ACC112 (cell line): ENCODE measurements around the gene ZNF234.
"Not testable (repeated sequence)": the region's sequence is repeated elsewhere in the genome, so short reads cannot be mapped to it uniquely, and the experiment has no call there.

ENCODE experiments used
- H2AFZ ChIP-seq: fragments of 200-600 bp; sonication (generic); one replicate; pipeline ENCODE4 v1.6.0; 2017; ENCODE audit warnings: antibody characterized with exemption, low read length; ENCODE audit not compliant: unreplicated experiment
- H3K27ac ChIP-seq: fragments of 200-600 bp; sonication (generic); 2 replicates; pipeline ENCODE4 v1.5.1; 2014; ENCODE audit warnings: low read depth, mild to moderate bottlenecking, antibody characterized with exemption, low read length, moderate library complexity
- H3K27me3 ChIP-seq: fragments of 200-600 bp; sonication (generic); 2 replicates; pipeline ENCODE4 v1.6.1; 2014; ENCODE audit warnings: mild to moderate bottlenecking, antibody characterized with exemption, low read length, moderate library complexity, mixed read lengths; ENCODE audit not compliant: insufficient read depth
- H3K36me3 ChIP-seq: fragments of 200-600 bp; sonication (generic); 2 replicates; pipeline ENCODE4 v1.6.1; 2016; ENCODE audit warnings: mild to moderate bottlenecking, antibody characterized with exemption, low read length, moderate library complexity, mixed read lengths; ENCODE audit not compliant: insufficient read depth
- H3K4me1 ChIP-seq: fragments of 200-600 bp; sonication (generic); one replicate; pipeline ENCODE4 v1.6.1; 2016; ENCODE audit warnings: low read length, mixed read lengths; ENCODE audit not compliant: insufficient read depth, unreplicated experiment, control insufficient read depth
- H3K4me3 ChIP-seq: fragments of 200-600 bp; sonication (generic); 2 replicates; pipeline ENCODE4 v1.5.1; 2014; ENCODE audit warnings: mild to moderate bottlenecking, low read depth, low read length
- H3K79me2 ChIP-seq: fragments of 200-600 bp; sonication (generic); one replicate; pipeline ENCODE4 v1.6.0; 2016; ENCODE audit warnings: low read length; ENCODE audit not compliant: control insufficient read depth, unreplicated experiment, insufficient read depth

ZNF234 gene

DNA sequence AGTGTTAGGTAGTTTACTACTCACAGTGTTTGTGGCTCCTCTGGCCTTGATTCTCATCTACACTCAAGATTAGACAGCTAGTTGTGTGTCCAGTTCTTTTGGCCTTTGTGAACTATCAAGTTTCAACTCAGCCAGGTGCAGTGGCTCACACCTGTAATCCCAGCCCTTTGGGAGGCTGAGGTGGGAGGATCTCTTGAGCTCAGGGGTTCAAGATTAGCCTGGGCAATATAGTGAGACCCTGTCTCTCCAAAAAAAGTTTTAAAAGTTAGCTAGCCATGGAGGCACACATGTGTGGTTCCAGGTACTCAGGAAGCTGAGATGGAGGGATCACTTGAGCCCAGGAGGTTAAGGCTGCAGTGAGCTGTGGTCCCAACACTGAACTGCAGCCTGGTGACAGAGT lies 39.6 kb downstream of the ZNF234 start:
- no peaks in the 10 kb centered on the region for H3K4me1 ChIP-seq
- H3K4me3 ChIP-seq, result no peak overlapping the region
- peaks cover 17% of the 10 kb centered on the region for H3K36me3 ChIP-seq
- H3K79me2 ChIP-seq, result no peaks in the 10 kb centered on the region
- H3K27me3 ChIP-seq, result no peaks in the 10 kb centered on the region
- H3K27ac ChIP-seq, result no peak overlapping the region
- H2AFZ ChIP-seq, result no peak overlapping the region

DNA sequence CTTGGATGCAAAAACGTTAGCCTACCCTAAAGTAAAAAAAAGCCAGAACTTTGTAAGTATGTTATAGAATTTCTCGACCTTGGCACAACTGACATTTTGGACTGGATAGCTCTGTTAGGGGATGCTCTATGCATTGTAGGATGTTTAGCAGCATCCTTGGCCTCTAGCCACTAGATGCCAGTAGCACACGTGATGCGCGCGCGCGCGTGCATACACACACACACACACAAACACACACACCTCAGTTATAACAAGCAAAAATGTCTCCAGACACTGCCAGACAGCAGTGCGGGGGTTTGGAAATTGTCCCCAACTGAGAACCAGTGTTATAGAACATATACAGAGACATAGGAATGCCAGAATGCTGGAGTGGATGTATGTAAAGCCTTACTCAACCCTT lies 40.8 kb downstream of the ZNF234 start:
- Histone ChIP-seq H3K4me3 (no peak overlapping the region), H3K27ac (no peak overlapping the region), H3K4me1 (no peaks in the 10 kb centered on the region), H3K27me3 (no peaks in the 10 kb centered on the region), H3K79me2 (no peaks in the 10 kb centered on the region), H2AFZ (no peak overlapping the region), H3K36me3 (peaks cover 5% of the 10 kb centered on the region; the same call in 1 of the 2 replicates)

DNA sequence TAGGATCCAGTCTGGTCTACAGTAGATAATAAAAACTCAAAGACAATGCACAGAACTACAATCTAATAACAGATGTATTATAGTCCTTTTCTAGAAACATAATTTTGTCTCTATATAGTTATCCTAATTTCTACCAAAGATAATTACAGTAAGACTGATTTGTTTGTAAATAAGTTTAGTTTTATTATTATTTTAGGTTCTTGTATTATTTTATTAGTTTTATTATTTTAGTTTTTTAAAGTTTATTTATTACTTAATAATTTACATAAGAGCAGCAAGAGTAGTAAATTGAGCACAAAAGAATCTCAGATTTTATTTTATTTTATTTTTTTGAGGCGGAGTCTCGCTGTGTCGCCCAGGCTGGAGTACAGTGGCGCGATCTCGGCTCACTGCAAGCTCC lies 48.7 kb downstream of the ZNF234 start:
- no peak overlapping the region for H3K4me3 ChIP-seq
- no peaks in the 10 kb centered on the region for H3K4me1 ChIP-seq
- H3K79me2 ChIP-seq, result no peaks in the 10 kb centered on the region
- no peak overlapping the region for H3K27ac ChIP-seq
- no peak overlapping the region for H2AFZ ChIP-seq
- no peaks in the 10 kb centered on the region for H3K27me3 ChIP-seq
- H3K36me3 ChIP-seq, result no peaks in the 10 kb centered on the region

DNA sequence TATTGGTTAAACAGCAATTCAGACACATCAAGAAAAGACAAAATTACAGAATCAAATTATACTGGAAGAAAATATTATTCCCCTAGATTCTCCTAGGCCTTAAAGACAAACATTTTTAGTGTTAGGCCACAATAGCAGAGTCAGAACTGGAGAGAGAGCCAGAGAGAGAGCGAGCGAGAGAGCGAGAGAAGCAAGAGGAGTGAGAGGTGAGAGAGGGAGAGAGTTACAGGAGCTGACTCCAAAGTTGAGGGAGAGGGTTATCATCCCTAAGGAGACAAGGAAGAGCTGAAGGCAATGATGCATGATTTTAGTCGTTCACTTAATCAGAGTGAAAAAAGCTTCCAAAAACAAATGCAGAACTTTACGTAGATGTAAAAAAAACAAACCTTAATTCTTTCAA lies 50.8 kb downstream of the ZNF234 start:
- H3K4me3 ChIP-seq, result no peak overlapping the region
- no peaks in the 10 kb centered on the region for H3K27me3 ChIP-seq
- H3K36me3 ChIP-seq, result no peaks in the 10 kb centered on the region
- no peaks in the 10 kb centered on the region for H3K79me2 ChIP-seq
- H3K4me1 ChIP-seq, result no peaks in the 10 kb centered on the region
- H2AFZ ChIP-seq, result no peak overlapping the region
- H3K27ac ChIP-seq, result no peak overlapping the region

DNA sequence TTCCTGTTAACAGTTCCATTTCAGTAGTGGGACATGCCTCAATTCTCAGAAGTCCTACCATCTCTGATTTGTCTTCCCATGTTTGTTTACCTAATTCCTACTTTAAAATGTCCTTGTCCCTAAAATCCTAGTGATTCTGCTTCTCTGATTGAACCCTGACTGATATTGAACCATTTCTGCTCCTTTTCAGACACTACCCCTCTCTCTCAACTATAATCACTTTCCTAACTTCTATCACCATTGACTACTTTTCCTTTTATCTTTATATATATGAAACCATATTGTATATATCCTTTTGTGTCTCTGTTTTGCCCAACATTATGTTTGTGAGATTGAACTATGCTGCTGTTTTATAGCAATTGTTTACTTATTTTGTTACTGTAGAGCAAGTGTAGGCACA lies 55.4 kb downstream of the ZNF234 start:
- H3K4me3 ChIP-seq, result no peak overlapping the region
- H3K36me3 ChIP-seq, result no peaks in the 10 kb centered on the region
- no peaks in the 10 kb centered on the region for H3K27me3 ChIP-seq
- H2AFZ ChIP-seq, result no peak overlapping the region
- H3K79me2 ChIP-seq, result no peaks in the 10 kb centered on the region
- no peaks in the 10 kb centered on the region for H3K4me1 ChIP-seq
- H3K27ac ChIP-seq, result no peak overlapping the region

DNA sequence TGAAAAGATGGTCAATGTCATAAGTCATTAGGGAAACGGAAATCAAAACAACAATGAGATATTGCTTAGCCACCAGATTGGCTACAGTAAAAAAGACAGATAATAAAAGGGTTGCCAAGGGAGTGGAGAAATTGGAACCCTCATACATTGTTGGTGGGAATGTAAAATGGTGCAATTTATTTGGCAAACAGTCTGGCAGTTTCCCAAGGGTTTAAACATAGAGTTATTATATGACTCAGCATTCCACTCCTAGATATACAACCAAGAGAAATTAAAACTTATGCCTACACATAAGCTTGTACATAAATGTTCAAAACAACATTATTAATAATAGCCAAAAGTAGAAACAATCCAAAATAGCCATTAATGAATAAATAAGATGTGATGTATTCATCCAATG lies 61.1 kb downstream of the ZNF234 start:
- H2AFZ ChIP-seq, result no peak overlapping the region
- H3K4me3 ChIP-seq, result no peak overlapping the region
- peaks cover 4% of the 10 kb centered on the region for H3K4me1 ChIP-seq
- H3K79me2 ChIP-seq, result no peaks in the 10 kb centered on the region
- no peaks in the 10 kb centered on the region for H3K27me3 ChIP-seq
- H3K27ac ChIP-seq, result peak overlapping the region; percentile 39; the same call in 1 of the 2 replicates
- H3K36me3 ChIP-seq, result no peaks in the 10 kb centered on the region

DNA sequence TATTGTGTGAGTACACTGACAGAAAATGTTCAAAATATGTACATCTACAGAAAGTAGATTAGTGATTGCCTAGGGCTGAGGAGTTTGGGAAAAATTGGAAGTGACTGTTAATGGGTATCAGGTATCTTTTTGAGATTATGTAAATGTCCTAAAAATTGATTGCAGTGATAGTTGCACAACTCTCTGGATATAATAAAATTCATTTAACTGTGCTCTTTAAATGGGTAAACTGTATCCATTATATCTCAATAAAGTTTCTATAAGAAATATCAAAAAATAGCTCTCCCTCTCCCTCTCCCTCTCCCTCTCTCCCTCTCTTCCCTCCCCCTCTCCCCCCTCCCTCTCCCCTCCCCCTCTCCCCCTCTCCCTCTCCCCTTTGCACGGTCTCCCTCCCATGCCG lies 61.6 kb downstream of the ZNF234 start:
- H2AFZ ChIP-seq, result no peak overlapping the region
- H3K79me2 ChIP-seq, result no peaks in the 10 kb centered on the region
- no peak overlapping the region for H3K4me3 ChIP-seq
- peak overlapping the region; percentile 39; the same call in 1 of the 2 replicates for H3K27ac ChIP-seq
- H3K4me1 ChIP-seq, result peaks cover 4% of the 10 kb centered on the region
- H3K36me3 ChIP-seq, result no peaks in the 10 kb centered on the region
- no peaks in the 10 kb centered on the region for H3K27me3 ChIP-seq

DNA sequence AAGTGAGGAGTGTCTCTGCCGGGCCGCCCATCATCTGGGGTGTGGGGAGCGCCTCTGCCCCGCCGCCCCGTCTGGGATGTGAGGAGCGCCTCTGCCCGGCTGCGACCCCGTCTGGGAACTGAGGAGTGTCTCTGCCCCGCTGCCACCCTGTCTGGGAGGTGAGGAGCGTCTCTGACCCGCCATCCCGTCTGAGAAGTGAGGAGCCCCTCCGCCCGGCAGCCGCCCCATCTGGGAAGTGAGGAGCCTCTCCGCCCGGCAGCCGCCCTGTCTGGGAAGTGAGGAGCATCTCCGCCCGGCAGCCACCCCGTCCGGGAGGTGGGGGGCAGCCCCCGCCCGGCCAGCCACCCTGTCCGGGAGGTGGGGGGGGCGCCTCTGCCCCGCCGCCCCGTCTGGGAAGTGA lies 62.5 kb downstream of the ZNF234 start:
- H3K79me2 ChIP-seq, H3K4me3 ChIP-seq, H3K27ac ChIP-seq, H3K27me3 ChIP-seq, H2AFZ ChIP-seq, H3K36me3 ChIP-seq, H3K4me1 ChIP-seq: not testable (repeated sequence)

DNA sequence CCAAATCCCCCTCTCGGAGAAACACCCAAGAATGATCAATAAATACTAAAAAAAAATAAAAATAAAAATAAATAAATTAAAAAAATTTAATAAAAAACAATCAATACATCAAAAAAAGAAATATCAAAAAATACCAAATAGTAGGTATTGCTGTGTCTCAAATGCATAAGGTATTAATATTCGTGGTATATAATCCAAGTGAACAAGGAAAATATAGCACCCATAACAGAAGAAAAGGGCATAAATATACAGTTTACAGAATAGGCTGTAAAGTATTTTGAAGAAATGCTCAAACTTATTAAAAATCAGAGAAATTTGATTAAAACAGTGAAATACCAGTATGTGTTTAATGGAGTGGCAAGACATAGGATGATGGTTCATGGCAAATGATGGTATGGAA lies 63.4 kb downstream of the ZNF234 start:
- Histone ChIP-seq H3K36me3 (no peaks in the 10 kb centered on the region), H3K4me3 (no peak overlapping the region), H3K27me3 (no peaks in the 10 kb centered on the region), H3K4me1 (peaks cover 4% of the 10 kb centered on the region), H3K79me2 (no peaks in the 10 kb centered on the region), H3K27ac (no peak overlapping the region), H2AFZ (no peak overlapping the region)

DNA sequence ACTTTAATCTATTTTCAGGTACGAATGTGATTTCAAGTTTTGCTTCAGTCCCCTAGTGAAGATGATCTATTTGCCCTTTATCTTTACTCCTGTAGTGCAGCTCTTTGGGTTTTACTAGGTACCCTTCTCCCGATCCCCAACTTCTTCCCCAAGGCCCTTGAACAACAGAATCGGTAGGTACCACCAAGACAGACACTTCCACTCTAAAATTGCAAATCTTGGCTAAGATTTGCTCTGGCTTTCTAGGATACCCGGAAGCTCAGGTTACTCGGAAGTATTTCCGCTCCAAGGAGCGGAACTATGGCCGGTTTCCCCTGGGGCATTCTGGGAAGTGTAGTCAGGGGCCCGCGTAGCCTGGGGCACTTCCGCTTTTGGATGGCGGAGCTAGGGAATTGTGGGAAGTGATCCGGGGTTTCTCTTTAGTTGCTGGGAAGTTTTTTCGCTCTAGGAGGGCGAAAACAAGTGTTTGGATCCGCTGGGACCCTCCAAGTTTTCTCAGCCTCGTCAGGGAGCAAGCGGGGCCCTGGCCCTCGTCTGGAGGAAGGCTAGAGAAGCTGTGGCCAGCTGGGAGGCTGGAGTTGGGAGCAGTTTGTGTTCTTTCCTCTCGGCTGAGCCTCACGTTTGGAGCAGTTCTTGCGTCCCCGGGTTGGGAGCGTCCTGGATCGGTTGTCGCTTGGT lies 65.9 kb downstream of the ZNF234 start:
- Histone ChIP-seq H3K79me2 (no peaks in the 10 kb centered on the region), H2AFZ (peak overlapping the region; percentile 74), H3K36me3 (no peaks in the 10 kb centered on the region), H3K4me3 (peak overlapping the region; percentile 83), H3K4me1 (peaks cover 4% of the 10 kb centered on the region), H3K27ac (peak overlapping the region; percentile 46), H3K27me3 (no peaks in the 10 kb centered on the region)
